Esophagus muscularis mucosa (tissue), 4 donors: Measurements from ENCODE around the gene CLIC5. TPM values are rescaled to one million over a fixed set of nuclear protein-coding genes. Genes with fewer than 3 reads are reported as not detected.

Experiments used
- DNase-seq: peaks from one replicate; pipeline ENCODE4 v3.0.0-alpha.2; 2017; ENCODE audit errors: extremely low spot score
- H3K27ac ChIP-seq, 4 donors: fragments of 200-600 bp; sonication (generic); replicated peaks in 1 of 4; 1 replicate in 3 of 4; 2 replicates in 1 of 4; pipeline ENCODE4 v1.5.1; 2016 to 2019; ENCODE audit warnings: mild to moderate bottlenecking in 1 of 4
- H3K27me3 ChIP-seq, 4 donors: fragments of 200-600 bp; sonication (generic); one replicate each; pipeline versions ENCODE4 v1.5.1 to v1.6.0; 2016 to 2019
- H3K36me3 ChIP-seq, 4 donors: fragments of 200-600 bp; sonication (generic); one replicate each; pipeline ENCODE4 v1.5.1; 2016 to 2019
- H3K4me1 ChIP-seq, 4 donors: fragments of 200-600 bp; sonication (generic); one replicate each; pipeline ENCODE4 v1.5.1; 2016 to 2019
- H3K4me3 ChIP-seq, 4 donors: fragments of 200-600 bp; sonication (generic); 1 replicate in 2 of 4; 2 replicates in 2 of 4; pipeline ENCODE4 v1.5.1; 2016 to 2019; ENCODE audit warnings: mild to moderate bottlenecking in 4 of 4, moderate library complexity in 1 of 4
- H3K9me3 ChIP-seq, 4 donors: fragments of 200-600 bp; sonication (generic); 1 replicate in 3 of 4; 2 replicates in 1 of 4; pipeline ENCODE4 v1.5.1; 2016 to 2019
- CTCF ChIP-seq, 3 experiments: fragments of 200-600 bp in 2 of 3; fragments of 450-650 bp in 1 of 3; sonication (generic) in 2 of 3; IDR thresholded peaks; one replicate each; pipeline ENCODE4 v1.5.1; 2017 to 2019; ENCODE audit warnings: antibody characterized with exemption in 3 of 3, mild to moderate bottlenecking in 2 of 3, moderate library complexity in 1 of 3
- EP300 ChIP-seq: sonication (generic); formaldehyde crosslinking; IDR thresholded peaks from one replicate; pipeline ENCODE4 v1.6.1; 2017; ENCODE audit warnings: antibody characterized with exemption
- POLR2A ChIP-seq: fragments of 450-650 bp; IDR thresholded peaks from one replicate; pipeline ENCODE4 v1.6.1; 2017; ENCODE audit warnings: antibody characterized with exemption, moderate library complexity, mild to moderate bottlenecking, low read depth
- POLR2AphosphoS5 ChIP-seq, 2 donors: sonication (generic); formaldehyde crosslinking; IDR thresholded peaks; one replicate each; pipeline ENCODE4 v1.6.1; 2017; ENCODE audit warnings: antibody characterized with exemption in 2 of 2
- WGBS: methylation state at CpG from one replicate; pipeline ENCODE4 v1.1.5; 2018; 5-methylcytosine and 5-hydroxymethylcytosine counted together
- intact Hi-C: fragments of 100-400 bp; cut with DNase I; formaldehyde crosslinking; loops from one replicate; pipeline ENCODE4 v1.15.1; 2023
- total RNA-seq, 4 donors: library from RNA; depleted of rRNA; stranded (reverse); fragments of >200 nt; gene quantifications; one replicate each; pipeline versions ENCODE4 v1.1.0 to v1.2.1, GENCODE V29; 2016

The CLIC5 gene
- total RNA-seq, 4 donors from 2014 or later = 5.3 to 7.2 (median 6.3) TPM

- H3K9me3 ChIP-seq = no peaks in the 10 kb centered on the region
- intact Hi-C loops = no loop called here
- peak overlapping the region in 1 of 4 donors; percentile 9 for H3K27ac ChIP-seq
- peaks cover 5 to 75% (median 15%) of the 10 kb centered on the region in 4 donors for H3K4me1 ChIP-seq
- no peak overlapping the region for H3K4me3 ChIP-seq
- no peaks in the 10 kb centered on the region for H3K27me3 ChIP-seq
- no peak for DNase-seq
- WGBS = 93% methylated on average over 2 of the region's 2 CpGs
- TF ChIP-seq CTCF (IDR thresholded peaks at IDR 0.05) (no peak), POLR2AphosphoS5 (IDR thresholded peaks at IDR 0.05) (no peak), POLR2A (no peak), EP300 (no peak)
- no peaks in the 10 kb centered on the region for H3K36me3 ChIP-seq
Observed at GRCh38 chr6:45969883-45970282, 45.8 kb downstream of the CLIC5 start.

- H3K27me3 ChIP-seq = no peaks in the 10 kb centered on the region
- intact Hi-C loops = no loop called here
- 77% methylated on average over 2 of the region's 2 CpGs for WGBS
- H3K4me1 ChIP-seq = peaks cover 5 to 75% (median 15%) of the 10 kb centered on the region in 4 donors
- no peak overlapping the region for H3K4me3 ChIP-seq
- H3K27ac ChIP-seq = no peak overlapping the region
- H3K36me3 ChIP-seq = no peaks in the 10 kb centered on the region
- no peak for TF ChIP-seq CTCF (IDR thresholded peaks at IDR 0.05)
- peaks cover 0 to 7% (median 3%) of the 10 kb centered on the region in 4 donors for H3K9me3 ChIP-seq
- no peak for DNase-seq
Observed at GRCh38 chr6:45969026-45969425, 46.6 kb downstream of the CLIC5 start.

GRCh38 chr6:45967363-45967762 lies 48.3 kb downstream of the CLIC5 start:
- intact Hi-C loops = no loop called here
- no peak overlapping the region for H3K27ac ChIP-seq

GRCh38 chr6:45966797-45967196 lies 48.9 kb downstream of the CLIC5 start:
- no peak for TF ChIP-seq POLR2A
- TF ChIP-seq POLR2AphosphoS5 (IDR thresholded peaks at IDR 0.05) = no peak
- TF ChIP-seq EP300 = no peak
- TF ChIP-seq CTCF (IDR thresholded peaks at IDR 0.05) = no peak
- H3K36me3 ChIP-seq = no peaks in the 10 kb centered on the region
- H3K4me3 ChIP-seq = no peak overlapping the region
- no peak overlapping the region for H3K27ac ChIP-seq
- H3K9me3 ChIP-seq = peaks cover 0 to 7% (median 3%) of the 10 kb centered on the region in 4 donors
- intact Hi-C loops = no loop called here
- H3K4me1 ChIP-seq = peaks cover 5 to 57% (median 15%) of the 10 kb centered on the region in 4 donors
- 87% methylated on average over 3 of the region's 3 CpGs for WGBS
- no peaks in the 10 kb centered on the region for H3K27me3 ChIP-seq
- no peak for DNase-seq

More at GRCh38 chr6:45967363-45967762, 48.3 kb downstream of the CLIC5 start:
- no peak for DNase-seq
- TF ChIP-seq POLR2A = no peak
- TF ChIP-seq EP300 = no peak
- no peak for TF ChIP-seq POLR2AphosphoS5 (IDR thresholded peaks at IDR 0.05)
- TF ChIP-seq CTCF (IDR thresholded peaks at IDR 0.05) = no peak
- Histone ChIP-seq H3K36me3 (no peaks in the 10 kb centered on the region), H3K27me3 (no peaks in the 10 kb centered on the region), H3K4me3 (no peak overlapping the region), H3K9me3 (peaks cover 0 to 7% (median 3%) of the 10 kb centered on the region in 4 donors), H3K4me1 (peaks cover 5 to 61% (median 15%) of the 10 kb centered on the region in 4 donors)
- WGBS = 89% methylated on average over 1 of the region's 1 CpG

GRCh38 chr6:45966340-45966739 lies 49.3 kb downstream of the CLIC5 start:
- Histone ChIP-seq H3K36me3 (no peaks in the 10 kb centered on the region), H3K27me3 (no peaks in the 10 kb centered on the region), H3K27ac (no peak overlapping the region), H3K4me1 (peaks cover 5 to 53% (median 15%) of the 10 kb centered on the region in 4 donors), H3K9me3 (peaks cover 0 to 7% (median 3%) of the 10 kb centered on the region in 4 donors), H3K4me3 (no peak overlapping the region)
- DNase-seq = no peak
- 77% methylated on average over 4 of the region's 4 CpGs for WGBS
- intact Hi-C loops = no loop called here
- TF ChIP-seq EP300 (no peak), POLR2A (no peak), CTCF (IDR thresholded peaks at IDR 0.05) (no peak), POLR2AphosphoS5 (IDR thresholded peaks at IDR 0.05) (no peak)
